SK-MEL-5 (cell line): Measurements from ENCODE around the gene CNST. TPM values are rescaled to one million over a fixed set of nuclear protein-coding genes. Genes with fewer than 3 reads are reported as not detected.
"Not testable (repeated sequence)": the region's sequence is repeated elsewhere in the genome, so short reads cannot be mapped to it uniquely, and the experiment has no call there.

Experiments
- DNase-seq: peaks from one replicate; pipeline ENCODE4 v3.0.0-alpha.2; 2016; ENCODE audit warnings: low read depth, low spot score
- in situ Hi-C: cut with HindIII; loops from 2 replicates; pipeline ENCODE4 v1.10.0; 2016; ENCODE audit warnings: low sequenced_read_pairs, high pct_unique_total_duplicates, low pct_unique_long_range_greater_than_20kb
- total RNA-seq: library from RNA; depleted of rRNA; stranded (reverse); fragments of >200 nt; shearing (Covaris generic); gene quantifications from 2 replicates; pipeline ENCODE4 v1.2.3, GENCODE V29; 2014

The CNST gene
- total RNA-seq, 1 experiment from 2014 or later = 32.2 TPM

- in situ Hi-C loops = no loop called here
- DNase-seq = no peak
Measured at GRCh38 chr1:246599315-246599714, 33.1 kb downstream of the CNST start.

GRCh38 chr1:246600579-246600978 is 34.3 kb downstream of the CNST start:
- in situ Hi-C loops = no loop called here
- no peak for DNase-seq

- no peak for DNase-seq
- in situ Hi-C loops = no loop called here
Measured at GRCh38 chr1:246602194-246602593, 35.9 kb downstream of the CNST start.

GRCh38 chr1:246605231-246605630 is 39.0 kb downstream of the CNST start:
- DNase-seq, in situ Hi-C loops: not testable (repeated sequence)

GRCh38 chr1:246607462-246607861 is 41.2 kb downstream of the CNST start:
- in situ Hi-C loops = no loop called here
- DNase-seq = no peak

GRCh38 chr1:246608616-246609376 is 42.5 kb downstream of the CNST start:
- in situ Hi-C loops = no loop called here
- DNase-seq = peak; percentile 93

GRCh38 chr1:246609632-246610031 is 43.4 kb downstream of the CNST start:
- DNase-seq = no peak
- in situ Hi-C loops = no loop called here

- in situ Hi-C loops = no loop called here
- DNase-seq = peak; percentile 15
Measured at GRCh38 chr1:246613096-246613758, 47.0 kb downstream of the CNST start.

- in situ Hi-C loops = no loop called here
- no peak for DNase-seq
Measured at GRCh38 chr1:246617156-246617555, 50.9 kb downstream of the CNST start.

GRCh38 chr1:246617768-246618167 is 51.5 kb downstream of the CNST start:
- in situ Hi-C loops = no loop called here

GRCh38 chr1:246618240-246618808 is 52.1 kb downstream of the CNST start:
- in situ Hi-C loops = no loop called here
- no peak for DNase-seq

More at GRCh38 chr1:246617768-246618167, 51.5 kb downstream of the CNST start:
- DNase-seq = no peak

- no peak for DNase-seq
- in situ Hi-C loops = no loop called here
Measured at GRCh38 chr1:246622035-246622652, 55.9 kb downstream of the CNST start.

GRCh38 chr1:246624091-246624490 is 57.8 kb downstream of the CNST start:
- in situ Hi-C loops = no loop called here
- no peak for DNase-seq

- in situ Hi-C loops = no loop called here
- DNase-seq = no peak
Measured at GRCh38 chr1:246629030-246629429, 62.8 kb downstream of the CNST start.

- no peak for DNase-seq
- in situ Hi-C loops = no loop called here
Measured at GRCh38 chr1:246629976-246630375, 63.7 kb downstream of the CNST start.

GRCh38 chr1:246631426-246631825 is 65.2 kb downstream of the CNST start:
- no peak for DNase-seq
- in situ Hi-C loops = no loop called here

- in situ Hi-C loops = no loop called here
- peak; percentile 62 for DNase-seq
Measured at GRCh38 chr1:246632281-246633168, 66.3 kb downstream of the CNST start.
